ENCODE data around the gene DLG4. TPM values are rescaled to one million over a fixed set of nuclear protein-coding genes. Genes with fewer than 3 reads are reported as not detected.

DLG4 gene
- total RNA-seq, 2 experiments from 2014 or later = 15.4 to 27.3 TPM

DNA sequence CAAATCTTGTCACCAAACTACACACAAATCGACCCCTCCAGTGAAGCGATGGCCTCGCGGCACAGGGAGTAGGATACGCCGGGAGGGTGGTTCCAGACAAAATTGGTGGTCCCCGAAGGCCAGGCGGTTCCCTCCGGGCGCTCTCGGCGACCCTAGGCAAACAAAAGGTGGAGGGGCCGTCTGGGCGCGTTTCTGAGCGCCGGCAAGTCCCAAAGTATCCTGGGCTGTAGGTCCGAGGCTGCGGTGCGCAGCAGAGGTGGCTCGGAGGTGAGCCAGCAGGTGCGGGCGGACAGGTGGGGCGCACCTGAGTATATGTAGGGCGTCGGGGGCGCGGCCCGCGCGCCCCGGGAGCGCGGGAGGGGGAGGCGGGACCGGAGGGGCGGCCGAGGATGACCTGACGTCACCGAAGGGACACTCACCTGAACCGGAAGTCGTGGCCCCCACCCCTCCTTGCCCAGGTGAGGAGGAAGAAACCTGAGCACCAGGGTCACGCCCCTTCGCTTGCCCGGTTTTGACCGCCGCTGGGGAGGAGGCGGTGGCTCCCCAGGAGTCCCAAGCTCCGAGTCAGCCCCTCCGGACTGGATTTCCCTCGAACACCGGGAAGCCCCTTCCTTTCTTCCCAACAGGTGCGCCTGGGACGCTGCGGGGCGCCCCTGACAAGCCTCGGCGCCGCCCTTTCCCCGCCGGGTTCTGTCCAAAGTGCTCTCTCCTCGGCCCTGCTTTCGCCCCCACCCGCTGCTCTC is 42.7 kb upstream of the DLG4 start, which contains the start of gene CLDN7:
Gene CLDN7 (minus strand): TSS at position 287 of the 743 bp plus-strand sequence. CDS start 435 bp downstream, outside the sequence.
- Histone ChIP-seq H3K79me2 (ENCODE audit: insufficient read depth, low read depth, low read length) (no peaks in the 10 kb centered on the region), H2AFZ (ENCODE audit: low read length) (peak within 1 kb of the TSS; percentile 62), H3K9me3 (ENCODE audit: low read length) (no peaks in the 10 kb centered on the region), H3K4me1 (ENCODE audit: insufficient read depth, low read length, poor library complexity, severe bottlenecking) (peaks cover 17% of the 10 kb centered on the region), H3K4me2 (ENCODE audit: low read length) (peak within 1 kb of the TSS; percentile 65), H3K36me3 (ENCODE audit: insufficient read depth, low read length) (peaks cover 18% of the 10 kb centered on the region), H3K27ac (ENCODE audit: low read depth, low read length, poor library complexity, severe bottlenecking) (no peak within 1 kb of the TSS), H4K20me1 (ENCODE audit: insufficient read depth, low read length) (no peaks in the 10 kb centered on the region), H3K9me2 (ENCODE audit: insufficient read depth, low read length) (no peaks in the 10 kb centered on the region), H3K4me3 (ENCODE audit: low read depth, low read length, poor library complexity, severe bottlenecking) (peak within 1 kb of the TSS; percentile 44)
- CTCF ChIA-PET (ENCODE audit: unreplicated experiment) = no interaction called here
- POLR2A ChIA-PET = interaction anchor here (0.6 kb wide), 1 partner anchor 273 kb away, joined by 3 read pairs; no protein-coding TSS in a partner anchor
- no peak for DNase-seq (ENCODE audit: low spot score)
- intact Hi-C loops (cut with micrococcal nuclease; ENCODE audit: unreplicated experiment) = no loop called here
- no peak for TF ChIP-seq EZH2phosphoT487 (IDR thresholded peaks at IDR 0.05; ENCODE audit: borderline replicate concordance, low read depth, low read length)
- TF ChIP-seq, protein P1, sequence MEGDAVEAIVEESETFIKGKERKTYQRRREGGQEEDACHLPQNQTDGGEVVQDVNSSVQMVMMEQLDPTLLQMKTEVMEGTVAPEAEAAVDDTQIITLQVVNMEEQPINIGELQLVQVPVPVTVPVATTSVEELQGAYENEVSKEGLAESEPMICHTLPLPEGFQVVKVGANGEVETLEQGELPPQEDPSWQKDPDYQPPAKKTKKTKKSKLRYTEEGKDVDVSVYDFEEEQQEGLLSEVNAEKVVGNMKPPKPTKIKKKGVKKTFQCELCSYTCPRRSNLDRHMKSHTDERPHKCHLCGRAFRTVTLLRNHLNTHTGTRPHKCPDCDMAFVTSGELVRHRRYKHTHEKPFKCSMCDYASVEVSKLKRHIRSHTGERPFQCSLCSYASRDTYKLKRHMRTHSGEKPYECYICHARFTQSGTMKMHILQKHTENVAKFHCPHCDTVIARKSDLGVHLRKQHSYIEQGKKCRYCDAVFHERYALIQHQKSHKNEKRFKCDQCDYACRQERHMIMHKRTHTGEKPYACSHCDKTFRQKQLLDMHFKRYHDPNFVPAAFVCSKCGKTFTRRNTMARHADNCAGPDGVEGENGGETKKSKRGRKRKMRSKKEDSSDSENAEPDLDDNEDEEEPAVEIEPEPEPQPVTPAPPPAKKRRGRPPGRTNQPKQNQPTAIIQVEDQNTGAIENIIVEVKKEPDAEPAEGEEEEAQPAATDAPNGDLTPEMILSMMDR (conservative IDR thresholded peaks at IDR 0.05; ENCODE audit: low read length) = no peak
- BruUV-seq (replicated peaks) = no TSS peak

DNA sequence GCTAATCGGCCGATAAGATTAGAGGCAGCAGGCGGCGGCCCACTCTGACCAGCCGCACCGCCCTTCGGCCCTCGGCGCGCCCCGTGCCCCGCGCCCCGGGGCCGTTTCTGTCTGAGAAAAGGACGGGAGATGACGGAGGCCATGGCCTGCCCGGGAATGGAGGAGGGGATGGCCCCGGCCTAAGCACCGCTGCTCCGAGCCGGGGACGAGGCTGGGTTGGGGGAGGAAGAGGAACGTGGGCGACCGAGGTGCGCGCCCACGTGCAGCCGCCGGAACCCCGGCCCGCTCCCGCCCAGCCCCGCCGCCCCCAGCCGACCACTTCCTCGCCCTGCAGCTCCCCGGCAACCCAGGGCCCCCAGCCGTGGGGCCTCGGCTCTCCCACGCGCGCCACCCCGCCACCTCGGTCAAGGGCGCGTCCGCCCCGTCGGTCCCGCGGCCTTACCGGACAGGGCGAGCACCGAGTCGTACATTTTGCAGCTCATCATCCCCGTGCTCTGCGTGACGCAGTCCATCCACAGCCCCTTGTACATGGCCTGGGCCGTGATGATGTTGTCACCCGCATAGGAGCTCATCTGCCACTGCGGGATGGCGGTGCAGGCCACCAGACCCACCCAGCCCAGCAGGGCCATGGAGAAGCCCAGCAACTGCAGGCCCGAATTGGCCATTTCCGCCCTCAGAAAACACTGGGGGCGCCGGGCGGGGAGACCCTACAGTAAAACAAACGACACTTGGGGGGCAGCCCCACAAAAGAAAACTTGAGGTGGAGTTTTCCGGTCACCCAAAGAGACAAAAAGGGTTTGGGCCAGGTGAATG is 41.9 kb upstream of the DLG4 start:
- Histone ChIP-seq H2AFZ (ENCODE audit: low read length) (no peak overlapping the region), H3K9me3 (ENCODE audit: low read length) (no peaks in the 10 kb centered on the region), H3K4me3 (ENCODE audit: low read depth, low read length, poor library complexity, severe bottlenecking) (no peak overlapping the region), H3K79me2 (ENCODE audit: insufficient read depth, low read depth, low read length) (no peaks in the 10 kb centered on the region), H3K4me2 (ENCODE audit: low read length) (no peak overlapping the region; the same call in 1 of the 2 replicates), H4K20me1 (ENCODE audit: insufficient read depth, low read length) (no peaks in the 10 kb centered on the region), H3K27ac (ENCODE audit: low read depth, low read length, poor library complexity, severe bottlenecking) (no peak overlapping the region), H3K9me2 (ENCODE audit: insufficient read depth, low read length) (no peaks in the 10 kb centered on the region), H3K4me1 (ENCODE audit: insufficient read depth, low read length, poor library complexity, severe bottlenecking) (peaks cover 17% of the 10 kb centered on the region), H3K36me3 (ENCODE audit: insufficient read depth, low read length) (peaks cover 24% of the 10 kb centered on the region)
- no peak for DNase-seq (ENCODE audit: low spot score)
- CTCF ChIA-PET (ENCODE audit: unreplicated experiment) = no interaction called here
- intact Hi-C loops (cut with micrococcal nuclease; ENCODE audit: unreplicated experiment) = no loop called here
- POLR2A ChIA-PET = interaction anchor here (0.6 kb wide), 1 partner anchor 274 kb away, joined by 3 read pairs; no protein-coding TSS in a partner anchor
- TF ChIP-seq, protein P1 (conservative IDR thresholded peaks at IDR 0.05; ENCODE audit: low read length) = no peak
- no peak for TF ChIP-seq EZH2phosphoT487 (IDR thresholded peaks at IDR 0.05; ENCODE audit: borderline replicate concordance, low read depth, low read length)
- no TSS peak for BruUV-seq (replicated peaks)
